ENCODE measurements around the gene MTMR3.
A peak's percentile ranks its signal among the peaks of the same experiment; 100 is the strongest.

MTMR3 gene

DNA sequence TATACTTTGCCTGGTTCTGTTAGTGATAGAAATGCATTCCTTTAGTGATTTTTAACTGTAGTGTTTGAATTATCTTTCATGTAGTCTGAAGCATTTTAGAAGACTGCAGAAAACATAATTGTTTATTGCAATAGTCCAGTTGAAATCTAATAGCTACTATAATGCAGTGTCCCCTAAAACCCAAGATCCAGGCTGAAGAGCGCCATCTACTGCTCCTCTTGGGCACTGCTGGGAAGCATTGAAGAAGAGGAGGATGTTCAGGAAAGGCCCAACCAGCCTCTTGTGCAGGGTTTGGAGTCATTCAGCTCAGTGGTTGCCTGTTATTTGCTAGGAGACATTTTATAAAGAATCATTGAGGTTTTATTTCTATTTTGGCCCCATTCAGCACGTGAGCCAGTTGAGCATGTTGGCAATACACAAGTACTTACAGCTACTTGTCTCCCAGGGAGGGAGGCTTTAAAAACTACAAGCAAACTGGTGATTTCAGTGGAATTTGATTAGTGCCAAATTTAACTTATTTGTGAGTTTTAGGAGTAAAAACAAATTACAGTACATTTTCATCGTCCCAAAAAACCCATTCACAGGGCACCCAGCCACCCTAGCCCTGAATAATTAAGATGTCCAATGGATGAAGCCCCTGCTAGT is 122.4 kb downstream of the MTMR3 start:
- no peak overlapping the region for H3K4me3 ChIP-seq (ENCODE audit: low read length)
- peak; percentile 66 for DNase-seq (ENCODE audit: low read depth)
- TF ChIP-seq, protein P1, sequence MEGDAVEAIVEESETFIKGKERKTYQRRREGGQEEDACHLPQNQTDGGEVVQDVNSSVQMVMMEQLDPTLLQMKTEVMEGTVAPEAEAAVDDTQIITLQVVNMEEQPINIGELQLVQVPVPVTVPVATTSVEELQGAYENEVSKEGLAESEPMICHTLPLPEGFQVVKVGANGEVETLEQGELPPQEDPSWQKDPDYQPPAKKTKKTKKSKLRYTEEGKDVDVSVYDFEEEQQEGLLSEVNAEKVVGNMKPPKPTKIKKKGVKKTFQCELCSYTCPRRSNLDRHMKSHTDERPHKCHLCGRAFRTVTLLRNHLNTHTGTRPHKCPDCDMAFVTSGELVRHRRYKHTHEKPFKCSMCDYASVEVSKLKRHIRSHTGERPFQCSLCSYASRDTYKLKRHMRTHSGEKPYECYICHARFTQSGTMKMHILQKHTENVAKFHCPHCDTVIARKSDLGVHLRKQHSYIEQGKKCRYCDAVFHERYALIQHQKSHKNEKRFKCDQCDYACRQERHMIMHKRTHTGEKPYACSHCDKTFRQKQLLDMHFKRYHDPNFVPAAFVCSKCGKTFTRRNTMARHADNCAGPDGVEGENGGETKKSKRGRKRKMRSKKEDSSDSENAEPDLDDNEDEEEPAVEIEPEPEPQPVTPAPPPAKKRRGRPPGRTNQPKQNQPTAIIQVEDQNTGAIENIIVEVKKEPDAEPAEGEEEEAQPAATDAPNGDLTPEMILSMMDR (IDR thresholded peaks at IDR 0.05; ENCODE audit: insufficient read depth, low read depth, low read length, missing control alignments), result peak; percentile 100

DNA sequence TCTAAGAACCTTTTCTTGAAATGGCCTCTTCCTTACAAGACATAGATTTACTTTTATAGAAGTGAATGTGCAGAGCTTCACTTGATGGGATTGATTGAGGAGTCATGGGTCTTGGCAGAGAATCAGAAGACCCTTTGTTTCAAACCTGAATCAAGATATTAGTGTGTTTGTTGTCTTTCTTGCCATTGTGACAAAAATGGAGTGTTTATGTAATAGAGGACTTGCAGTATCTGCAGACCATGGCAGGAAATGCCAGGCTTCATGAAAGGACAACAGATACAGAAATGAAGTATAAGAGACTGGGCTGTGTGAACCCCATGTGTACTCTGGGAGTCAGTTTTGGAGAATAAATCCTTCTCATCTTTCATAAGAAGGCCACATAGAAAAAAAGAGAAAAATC is 124.4 kb downstream of the MTMR3 start:
- DNase-seq (ENCODE audit: low read depth), result no peak
- H3K4me3 ChIP-seq (ENCODE audit: low read length), result no peak overlapping the region
- TF ChIP-seq, protein P1 (IDR thresholded peaks at IDR 0.05; ENCODE audit: insufficient read depth, low read depth, low read length, missing control alignments), result no peak

DNA sequence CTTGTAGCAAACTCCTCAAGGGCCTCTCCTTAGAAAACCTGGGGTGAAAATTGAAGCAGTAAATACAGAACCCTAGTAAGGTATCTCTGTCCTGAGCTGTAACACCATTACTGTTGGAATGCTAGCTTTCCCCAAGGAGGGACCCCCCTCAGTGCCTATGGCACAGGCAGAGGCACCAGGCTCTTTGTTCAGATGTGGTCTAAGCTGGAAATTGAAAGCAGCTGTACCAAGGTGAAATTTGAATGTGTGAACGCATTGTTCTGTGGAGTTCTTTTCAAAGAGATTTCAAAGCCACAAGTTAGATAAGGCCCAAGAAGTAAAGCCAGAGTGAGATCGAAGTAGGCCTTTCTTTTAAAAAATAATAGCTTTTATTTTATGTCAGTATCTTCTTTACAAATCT is 125.4 kb downstream of the MTMR3 start:
- no peak for DNase-seq (ENCODE audit: low read depth)
- TF ChIP-seq, protein P1 (IDR thresholded peaks at IDR 0.05; ENCODE audit: insufficient read depth, low read depth, low read length, missing control alignments), result no peak
- no peak overlapping the region for H3K4me3 ChIP-seq (ENCODE audit: low read length)

DNA sequence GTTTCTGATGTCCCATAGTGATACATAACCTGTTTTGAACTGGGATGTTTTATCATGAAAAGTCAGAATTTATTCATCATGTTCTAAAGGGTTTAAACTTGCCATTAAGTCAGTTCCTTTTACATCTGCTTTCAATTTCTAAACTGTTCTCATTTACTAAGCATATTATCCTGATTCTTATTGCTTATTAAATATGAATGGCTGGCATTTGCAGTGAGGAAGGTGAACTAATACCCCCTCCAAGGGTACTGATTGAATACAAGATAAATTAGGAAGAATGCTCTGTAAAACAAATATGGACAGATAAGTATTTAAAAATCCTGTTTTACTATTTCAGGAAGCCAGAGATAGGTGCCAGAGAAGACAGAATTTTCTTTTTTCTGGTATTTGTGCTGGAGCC is 126.5 kb downstream of the MTMR3 start:
- DNase-seq (ENCODE audit: low read depth), result no peak
- H3K4me3 ChIP-seq (ENCODE audit: low read length), result no peak overlapping the region
- TF ChIP-seq, protein P1 (IDR thresholded peaks at IDR 0.05; ENCODE audit: insufficient read depth, low read depth, low read length, missing control alignments), result no peak

DNA sequence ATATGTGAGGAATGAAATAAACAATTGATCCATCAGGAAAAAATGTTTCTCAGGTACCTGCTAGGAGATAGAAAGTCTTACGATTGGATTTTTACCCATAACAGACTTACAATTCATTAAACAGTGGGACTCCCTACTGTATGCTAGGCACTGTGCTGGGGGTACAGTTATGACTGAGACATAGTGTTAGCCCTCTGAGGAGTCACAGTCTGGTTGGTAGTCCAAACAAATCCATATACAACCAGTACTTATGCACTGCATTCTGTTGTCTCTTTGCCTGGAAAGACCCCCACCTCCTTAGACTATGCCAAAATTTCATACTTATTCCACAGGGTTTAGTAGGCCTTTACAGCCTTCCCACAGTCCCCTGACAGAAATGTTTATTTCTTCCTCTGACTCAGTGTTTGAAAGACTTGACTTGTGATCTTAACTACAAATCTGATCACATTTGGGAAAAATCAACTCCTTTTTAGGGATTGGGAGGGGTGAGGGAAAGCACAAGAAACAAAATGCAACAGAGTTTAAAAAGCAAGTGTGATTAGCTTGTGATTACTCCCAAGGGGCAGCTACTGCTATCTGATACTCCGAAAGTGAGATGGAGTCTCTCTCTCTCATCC is 127.9 kb downstream of the MTMR3 start:
- TF ChIP-seq, protein P1 (IDR thresholded peaks at IDR 0.05; ENCODE audit: insufficient read depth, low read depth, low read length, missing control alignments), result no peak
- no peak for DNase-seq (ENCODE audit: low read depth)
- H3K4me3 ChIP-seq (ENCODE audit: low read length), result no peak overlapping the region

DNA sequence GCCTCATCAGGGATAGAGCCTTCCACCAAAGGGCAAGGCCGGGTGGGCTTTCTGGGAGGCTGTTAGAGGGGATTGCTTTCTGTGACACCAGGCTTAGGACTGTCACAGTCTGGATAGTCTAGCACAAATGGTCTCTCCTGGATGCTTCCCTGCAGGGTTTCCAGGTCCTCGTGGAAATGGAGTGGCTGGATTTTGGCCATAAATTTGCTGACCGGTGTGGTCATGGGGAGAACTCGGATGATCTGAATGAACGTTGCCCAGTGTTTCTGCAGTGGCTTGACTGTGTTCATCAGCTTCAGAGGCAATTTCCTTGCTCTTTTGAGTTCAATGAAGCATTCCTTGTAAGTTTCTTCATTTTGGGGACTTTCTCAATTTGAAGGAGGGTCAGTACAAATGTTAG is 130.2 kb downstream of the MTMR3 start:
- no peak for DNase-seq (ENCODE audit: low read depth)
- TF ChIP-seq, protein P1 (IDR thresholded peaks at IDR 0.05; ENCODE audit: insufficient read depth, low read depth, low read length, missing control alignments), result no peak
- no peak overlapping the region for H3K4me3 ChIP-seq (ENCODE audit: low read length)

DNA sequence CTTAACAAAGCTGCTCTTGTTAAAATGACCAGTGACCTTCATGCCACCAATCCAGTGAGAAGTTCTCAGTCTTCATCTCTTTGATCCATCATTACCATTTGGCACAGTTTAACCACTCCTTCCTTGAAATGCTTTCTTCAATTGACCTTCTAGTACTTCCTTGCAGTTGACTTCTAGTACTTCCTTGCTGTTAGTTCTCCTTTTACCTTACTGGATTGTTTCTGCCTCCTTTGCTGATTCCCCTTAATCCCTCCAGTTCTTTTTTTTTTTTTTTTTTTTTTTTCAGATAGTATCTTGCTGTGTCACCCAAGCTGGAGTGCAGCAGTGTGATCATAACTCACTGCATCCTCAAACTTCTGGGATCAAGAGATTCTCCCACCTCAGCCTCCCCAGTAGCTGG is 131.3 kb downstream of the MTMR3 start:
- TF ChIP-seq, protein P1 (IDR thresholded peaks at IDR 0.05; ENCODE audit: insufficient read depth, low read depth, low read length, missing control alignments), result no peak
- DNase-seq (ENCODE audit: low read depth), result no peak
- H3K4me3 ChIP-seq (ENCODE audit: low read length), result no peak overlapping the region
